HEK293 (cell line): Measurements from ENCODE around the gene GAB3.

Source experiments
- CTCF ChIA-PET: fragments of 350-600 bp; formaldehyde crosslinking; extraction: SDS; loops from one replicate; lab custom pipeline; 2021; ENCODE audit warnings: antibody characterized with exemption; lab: Yijun Ruan, JAX
- POLR2A ChIA-PET: fragments of 300-600 bp; formaldehyde crosslinking; extraction: SDS; loops from one replicate; lab custom pipeline; 2020; ENCODE audit warnings: antibody characterized with exemption, inconsistent platforms; lab: Yijun Ruan, JAX
- H3K27ac ChIP-seq: fragments of 200-500 bp; sonication (Bioruptor generic); 2 replicates; pipeline ENCODE4 v1.5.1; 2014; ENCODE audit warnings: low read depth, low read length, control low read depth, inconsistent platforms; ENCODE audit errors: extremely low read depth
- H3K36me3 ChIP-seq, 2 experiments: fragments of 200-500 bp in 1 of 2; sonication (Bioruptor generic) in 1 of 2; 1 replicate in 1 of 2; 2 replicates in 1 of 2; pipeline ENCODE4 v1.5.1; 2014 to 2017; ENCODE audit warnings: inconsistent platforms in 2 of 2, low read length in 2 of 2; ENCODE audit not compliant: control insufficient read depth in 2 of 2, insufficient read depth in 1 of 2
- H3K4me1 ChIP-seq: fragments of 200-500 bp; sonication (Bioruptor generic); 2 replicates; pipeline ENCODE4 v1.5.1; 2014; ENCODE audit warnings: mild to moderate bottlenecking, low read length, inconsistent platforms; ENCODE audit not compliant: control insufficient read depth, insufficient read depth
- H3K4me3 ChIP-seq: 2 replicates; pipeline ENCODE4 v1.5.1; 2011; ENCODE audit warnings: low read depth, mild to moderate bottlenecking, control low read depth, low read length, moderate library complexity
- H3K9me3 ChIP-seq: fragments of 200-500 bp; sonication (Bioruptor generic); 2 replicates; pipeline ENCODE4 v1.5.1; 2014; ENCODE audit warnings: low read depth, low read length, inconsistent platforms; ENCODE audit not compliant: control insufficient read depth, insufficient read depth
- GLI4 ChIP-seq: fragments of 450-650 bp; formaldehyde crosslinking; IDR thresholded peaks from 2 replicates; pipeline ENCODE4 v1.5.1; 2016; ENCODE audit warnings: missing biosample characterization, missing genetic modification characterization
- KLF16 ChIP-seq: fragments of 450-650 bp; formaldehyde crosslinking; IDR thresholded peaks from 2 replicates; pipeline ENCODE4 v1.5.1; 2017; ENCODE audit warnings: missing biosample characterization, missing genetic modification characterization
- MEIS1 ChIP-seq: sonication (generic); formaldehyde crosslinking; IDR thresholded peaks from 2 replicates; pipeline ENCODE4 v1.8.1; 2022; ENCODE audit warnings: missing genetic modification reagents, mild to moderate bottlenecking, borderline replicate concordance
- MYNN ChIP-seq: fragments of 450-650 bp; formaldehyde crosslinking; IDR thresholded peaks from 2 replicates; pipeline ENCODE4 v1.5.1; 2016; ENCODE audit warnings: missing biosample characterization, missing genetic modification characterization, borderline replicate concordance
- MZF1 ChIP-seq: fragments of 450-650 bp; formaldehyde crosslinking; IDR thresholded peaks from 2 replicates; pipeline ENCODE4 v1.5.1; 2017; ENCODE audit warnings: missing biosample characterization, missing genetic modification characterization, borderline replicate concordance
- SETDB1 ChIP-seq: IDR thresholded peaks from one replicate; pipeline ENCODE4 v1.6.1; 2017; ENCODE audit warnings: mild to moderate bottlenecking, low read length, moderate library complexity, mixed read lengths; ENCODE audit not compliant: insufficient read length
- SP2 ChIP-seq: fragments of 450-650 bp; formaldehyde crosslinking; IDR thresholded peaks from 2 replicates; pipeline ENCODE4 v1.5.1; 2016; ENCODE audit warnings: missing biosample characterization, missing genetic modification characterization
- ZBTB17 ChIP-seq: fragments of 450-650 bp; formaldehyde crosslinking; IDR thresholded peaks from 2 replicates; pipeline ENCODE4 v1.5.1; 2016; ENCODE audit warnings: missing biosample characterization, missing genetic modification characterization
- ZBTB21 ChIP-seq: fragments of 450-650 bp; formaldehyde crosslinking; IDR thresholded peaks from 2 replicates; pipeline ENCODE4 v1.5.1; 2017; ENCODE audit warnings: missing biosample characterization, missing genetic modification characterization
- ZBTB48 ChIP-seq: fragments of 450-650 bp; formaldehyde crosslinking; IDR thresholded peaks from 2 replicates; pipeline ENCODE4 v1.5.1; 2016; ENCODE audit warnings: missing biosample characterization, missing genetic modification characterization
- ZBTB7A ChIP-seq: fragments of 450-650 bp; formaldehyde crosslinking; IDR thresholded peaks from 2 replicates; pipeline ENCODE4 v1.5.1; 2016; ENCODE audit warnings: low read depth, missing biosample characterization, missing genetic modification characterization
- ZFP37 ChIP-seq: fragments of 450-650 bp; formaldehyde crosslinking; IDR thresholded peaks from 2 replicates; pipeline ENCODE4 v1.5.1; 2016; ENCODE audit warnings: missing biosample characterization, missing genetic modification characterization
- ZNF211 ChIP-seq: fragments of 450-650 bp; formaldehyde crosslinking; IDR thresholded peaks from 2 replicates; pipeline ENCODE4 v1.5.1; 2016; ENCODE audit warnings: low read depth, missing biosample characterization, missing genetic modification characterization
- ZNF266 ChIP-seq: fragments of 450-650 bp; formaldehyde crosslinking; IDR thresholded peaks from 2 replicates; pipeline ENCODE4 v1.5.1; 2016; ENCODE audit warnings: missing biosample characterization, missing genetic modification characterization, low read depth
- ZNF354C ChIP-seq: fragments of 450-650 bp; formaldehyde crosslinking; IDR thresholded peaks from 2 replicates; pipeline ENCODE4 v1.5.1; 2016; ENCODE audit warnings: missing biosample characterization, missing genetic modification characterization, low read depth, borderline replicate concordance
- ZNF362 ChIP-seq: fragments of 450-650 bp; formaldehyde crosslinking; IDR thresholded peaks from 2 replicates; pipeline ENCODE4 v1.5.1; 2016; ENCODE audit warnings: missing biosample characterization, missing genetic modification characterization
- ZNF398 ChIP-seq: fragments of 450-650 bp; formaldehyde crosslinking; IDR thresholded peaks from 2 replicates; pipeline ENCODE4 v1.5.1; 2017; ENCODE audit warnings: missing biosample characterization, missing genetic modification characterization
- ZNF404 ChIP-seq: fragments of 450-650 bp; formaldehyde crosslinking; IDR thresholded peaks from 2 replicates; pipeline ENCODE4 v1.5.1; 2017; ENCODE audit warnings: missing biosample characterization, missing genetic modification characterization
- ZNF416 ChIP-seq: fragments of 450-650 bp; formaldehyde crosslinking; IDR thresholded peaks from 2 replicates; pipeline ENCODE4 v1.5.1; 2016; ENCODE audit warnings: missing biosample characterization, missing genetic modification characterization
- ZNF426 ChIP-seq: fragments of 450-650 bp; formaldehyde crosslinking; IDR thresholded peaks from 2 replicates; pipeline ENCODE4 v1.5.1; 2017; ENCODE audit warnings: missing biosample characterization, missing genetic modification characterization, mild to moderate bottlenecking, inconsistent platforms, moderate library complexity
- ZNF513 ChIP-seq: fragments of 450-650 bp; IDR thresholded peaks from 2 replicates; pipeline ENCODE4 v1.5.1; 2018; ENCODE audit warnings: missing biosample characterization, missing genetic modification characterization
- ZNF544 ChIP-seq: fragments of 450-650 bp; formaldehyde crosslinking; IDR thresholded peaks from 2 replicates; pipeline ENCODE4 v1.5.0; 2017; ENCODE audit warnings: missing biosample characterization, missing genetic modification characterization
- ZNF548 ChIP-seq: fragments of 450-650 bp; formaldehyde crosslinking; IDR thresholded peaks from 2 replicates; pipeline ENCODE4 v1.5.1; 2016; ENCODE audit warnings: missing biosample characterization, missing genetic modification characterization
- ZNF747 ChIP-seq: fragments of 450-650 bp; formaldehyde crosslinking; IDR thresholded peaks from 2 replicates; pipeline ENCODE4 v1.5.1; 2016; ENCODE audit warnings: missing biosample characterization, missing genetic modification characterization
- ZNF76 ChIP-seq: fragments of 450-650 bp; formaldehyde crosslinking; IDR thresholded peaks from 2 replicates; pipeline ENCODE4; 2016; ENCODE audit warnings: low read depth, missing biosample characterization, missing genetic modification characterization, borderline replicate concordance
- ZNF792 ChIP-seq: fragments of 450-650 bp; formaldehyde crosslinking; IDR thresholded peaks from 2 replicates; pipeline ENCODE4 v1.5.1; 2016; ENCODE audit warnings: missing biosample characterization, missing genetic modification characterization
- TF ChIP-seq, protein P1 (sequence below): IDR thresholded peaks from 2 replicates; pipeline ENCODE4 v1.6.1; 2011; ENCODE audit warnings: mild to moderate bottlenecking, low read depth, low read length, borderline replicate concordance
- TF ChIP-seq, protein P2 (sequence below): fragments of 450-650 bp; formaldehyde crosslinking; IDR thresholded peaks from 2 replicates; pipeline ENCODE4 v1.5.1; 2016; ENCODE audit warnings: missing biosample characterization, missing genetic modification characterization
- TF ChIP-seq, protein P3 (sequence below): fragments of 450-650 bp; formaldehyde crosslinking; IDR thresholded peaks from 2 replicates; pipeline ENCODE4 v1.5.1; 2016; ENCODE audit warnings: missing biosample characterization, missing genetic modification characterization, low read depth

The GAB3 gene

GRCh38 chrX:154657226-154657805 lies 93.6 kb downstream of the GAB3 start:
- Histone ChIP-seq H3K9me3 (no peaks in the 10 kb centered on the region), H3K4me1 (no peaks in the 10 kb centered on the region), H3K4me3 (no peak overlapping the region), H3K36me3 (no peaks in the 10 kb centered on the region), H3K27ac (no peak overlapping the region)
- TF ChIP-seq ZBTB7A (tag by site-specific recombination) (no peak), MZF1 (no peak), MEIS1 (CRISPR knock-in tag) (no peak), ZNF211 (no peak), ZNF747 (tag by site-specific recombination) (no peak), ZNF513 (no peak), ZBTB21 (no peak), ZNF76 (tag by site-specific recombination) (no peak), ZNF362 (no peak), ZNF544 (no peak), KLF16 (tag by site-specific recombination) (no peak), ZBTB17 (tag by site-specific recombination) (no peak), ZNF548 (tag by site-specific recombination) (no peak), ZNF426 (no peak), ZNF416 (tag by site-specific recombination) (no peak)
- TF ChIP-seq, protein P1, sequence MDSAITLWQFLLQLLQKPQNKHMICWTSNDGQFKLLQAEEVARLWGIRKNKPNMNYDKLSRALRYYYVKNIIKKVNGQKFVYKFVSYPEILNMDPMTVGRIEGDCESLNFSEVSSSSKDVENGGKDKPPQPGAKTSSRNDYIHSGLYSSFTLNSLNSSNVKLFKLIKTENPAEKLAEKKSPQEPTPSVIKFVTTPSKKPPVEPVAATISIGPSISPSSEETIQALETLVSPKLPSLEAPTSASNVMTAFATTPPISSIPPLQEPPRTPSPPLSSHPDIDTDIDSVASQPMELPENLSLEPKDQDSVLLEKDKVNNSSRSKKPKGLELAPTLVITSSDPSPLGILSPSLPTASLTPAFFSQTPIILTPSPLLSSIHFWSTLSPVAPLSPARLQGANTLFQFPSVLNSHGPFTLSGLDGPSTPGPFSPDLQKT = no peak
- TF ChIP-seq, protein P2, sequence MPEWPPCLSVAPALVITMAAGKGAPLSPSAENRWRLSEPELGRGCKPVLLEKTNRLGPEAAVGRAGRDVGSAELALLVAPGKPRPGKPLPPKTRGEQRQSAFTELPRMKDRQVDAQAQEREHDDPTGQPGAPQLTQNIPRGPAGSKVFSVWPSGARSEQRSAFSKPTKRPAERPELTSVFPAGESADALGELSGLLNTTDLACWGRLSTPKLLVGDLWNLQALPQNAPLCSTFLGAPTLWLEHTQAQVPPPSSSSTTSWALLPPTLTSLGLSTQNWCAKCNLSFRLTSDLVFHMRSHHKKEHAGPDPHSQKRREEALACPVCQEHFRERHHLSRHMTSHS (tag by site-specific recombination) = no peak
- TF ChIP-seq, protein P3, sequence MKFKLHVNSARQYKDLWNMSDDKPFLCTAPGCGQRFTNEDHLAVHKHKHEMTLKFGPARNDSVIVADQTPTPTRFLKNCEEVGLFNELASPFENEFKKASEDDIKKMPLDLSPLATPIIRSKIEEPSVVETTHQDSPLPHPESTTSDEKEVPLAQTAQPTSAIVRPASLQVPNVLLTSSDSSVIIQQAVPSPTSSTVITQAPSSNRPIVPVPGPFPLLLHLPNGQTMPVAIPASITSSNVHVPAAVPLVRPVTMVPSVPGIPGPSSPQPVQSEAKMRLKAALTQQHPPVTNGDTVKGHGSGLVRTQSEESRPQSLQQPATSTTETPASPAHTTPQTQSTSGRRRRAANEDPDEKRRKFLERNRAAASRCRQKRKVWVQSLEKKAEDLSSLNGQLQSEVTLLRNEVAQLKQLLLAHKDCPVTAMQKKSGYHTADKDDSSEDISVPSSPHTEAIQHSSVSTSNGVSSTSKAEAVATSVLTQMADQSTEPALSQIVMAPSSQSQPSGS (tag by site-specific recombination) = no peak
- ChIA-PET CTCF (no interaction called here), POLR2A (no interaction called here)

- Histone ChIP-seq H3K4me1 (no peaks in the 10 kb centered on the region), H3K4me3 (no peak overlapping the region), H3K36me3 (no peaks in the 10 kb centered on the region), H3K27ac (no peak overlapping the region), H3K9me3 (no peaks in the 10 kb centered on the region)
- ChIA-PET POLR2A (no interaction called here), CTCF (no interaction called here)
- TF ChIP-seq ZBTB48 (tag by site-specific recombination) = no peak
- no peak for TF ChIP-seq SETDB1
- TF ChIP-seq GLI4 (tag by site-specific recombination) = no peak
- no peak for TF ChIP-seq ZFP37 (tag by site-specific recombination)
- no peak for TF ChIP-seq SP2
- TF ChIP-seq ZNF792 (tag by site-specific recombination) = no peak
- TF ChIP-seq MYNN (tag by site-specific recombination) = no peak
- TF ChIP-seq ZNF404 (tag by site-specific recombination) = no peak
- TF ChIP-seq ZNF354C (tag by site-specific recombination) = no peak
- TF ChIP-seq MZF1 = no peak
- TF ChIP-seq ZNF398 (tag by site-specific recombination) = no peak
- TF ChIP-seq ZNF266 (tag by site-specific recombination) = no peak
Observed at GRCh38 chrX:154655786-154656185, 95.1 kb downstream of the GAB3 start.
